ENCODE data around the gene LRFN4. TPM values are rescaled to one million over a fixed set of nuclear protein-coding genes. Genes with fewer than 3 reads are reported as not detected.

Gene LRFN4
- total RNA-seq, 2 donors from 2014 or later: 32.7 to 46.3 TPM

- DNase-seq: peak in 1 of 2 donors; percentile 21
- intact Hi-C loops (cut with DNase I, micrococcal nuclease): no loop called here
- ATAC-seq: no peak
These were observed 9.7 kb downstream of the LRFN4 start for GRCh38 chr11:66866511-66866986.

- ATAC-seq (no peak), DNase-seq (peak in 1 of 2 donors; percentile 21)
- intact Hi-C loops (cut with DNase I, micrococcal nuclease): no loop called here
These were observed 10.7 kb downstream of the LRFN4 start for GRCh38 chr11:66867425-66868040.

- no peak for DNase-seq
- no peak for ATAC-seq
- intact Hi-C loops (cut with DNase I, micrococcal nuclease): no loop called here
These were observed 11.3 kb downstream of the LRFN4 start for GRCh38 chr11:66868082-66868725.

- intact Hi-C loops (cut with DNase I, micrococcal nuclease): no loop called here
- DNase-seq (peak; percentile 81 to 91), ATAC-seq (peak; percentile 64)
These were observed 12.1 kb downstream of the LRFN4 start for GRCh38 chr11:66868726-66869566.

- ATAC-seq (no peak), DNase-seq (no peak)
- intact Hi-C loops (cut with DNase I, micrococcal nuclease): no loop called here
These were observed 12.7 kb downstream of the LRFN4 start for GRCh38 chr11:66869567-66869870.

GRCh38 chr11:66870131-66870530, 13.3 kb downstream of the LRFN4 start:
- ATAC-seq: no peak
- intact Hi-C loops (cut with DNase I, micrococcal nuclease): no loop called here
- no peak for DNase-seq

GRCh38 chr11:66870616-66871520, 14.0 kb downstream of the LRFN4 start:
- intact Hi-C loops (cut with DNase I, micrococcal nuclease): no loop called here
- ATAC-seq: no peak
- no peak for DNase-seq

GRCh38 chr11:66871521-66871901, 14.6 kb downstream of the LRFN4 start:
- no peak for ATAC-seq
- DNase-seq: no peak
- intact Hi-C loops (cut with DNase I, micrococcal nuclease): no loop called here

GRCh38 chr11:66874232-66874631, 17.4 kb downstream of the LRFN4 start:
- DNase-seq: no peak
- intact Hi-C loops (cut with DNase I, micrococcal nuclease): no loop called here
- ATAC-seq: no peak

- intact Hi-C loops (cut with DNase I, micrococcal nuclease): no loop called here
- ATAC-seq (no peak), DNase-seq (no peak)
These were observed 18.5 kb downstream of the LRFN4 start for GRCh38 chr11:66875378-66875777.

GRCh38 chr11:66877588-66878385, 20.9 kb downstream of the LRFN4 start:
- intact Hi-C loops (cut with DNase I, micrococcal nuclease): no loop called here
- DNase-seq (no peak), ATAC-seq (no peak)

GRCh38 chr11:66878474-66878873, 21.6 kb downstream of the LRFN4 start:
- intact Hi-C loops (cut with DNase I, micrococcal nuclease): no loop called here
- no peak for ATAC-seq
- no peak for DNase-seq

- intact Hi-C loops (cut with DNase I, micrococcal nuclease): no loop called here
- ATAC-seq: no peak
- DNase-seq: no peak
These were observed 22.1 kb downstream of the LRFN4 start for GRCh38 chr11:66879000-66879399.

- intact Hi-C loops (cut with DNase I, micrococcal nuclease): no loop called here
- DNase-seq (no peak), ATAC-seq (no peak)
These were observed 22.7 kb downstream of the LRFN4 start for GRCh38 chr11:66879583-66879982.

- intact Hi-C loops (cut with DNase I, micrococcal nuclease): no loop called here
- no peak for DNase-seq
- no peak for ATAC-seq
These were observed 23.1 kb downstream of the LRFN4 start for GRCh38 chr11:66879999-66880398.

GRCh38 chr11:66880496-66881450, 23.9 kb downstream of the LRFN4 start:
- intact Hi-C loops (cut with DNase I, micrococcal nuclease): no loop called here
- no peak for DNase-seq
- ATAC-seq: no peak

GRCh38 chr11:66881451-66881835, 24.6 kb downstream of the LRFN4 start:
- ATAC-seq: no peak
- DNase-seq: no peak
- intact Hi-C loops (cut with DNase I, micrococcal nuclease): no loop called here
